H1 (cell line): ENCODE results near the gene AFF1. TPM values are rescaled to one million over a fixed set of nuclear protein-coding genes. Genes with fewer than 3 reads are reported as not detected.

ENCODE experiments used
- CTCF ChIA-PET: fragments of 300-600 bp; sonication (Branson Sonifier 250); formaldehyde crosslinking; loops from one replicate; lab custom pipeline; 2021; ENCODE audit not compliant: partially characterized antibody; lab: Charles Lee
- POLR2A ChIA-PET: fragments of 300-600 bp; sonication (Branson Sonifier 250); formaldehyde crosslinking; loops from one replicate; lab custom pipeline; 2021; ENCODE audit warnings: inconsistent platforms; ENCODE audit not compliant: partially characterized antibody; lab: Charles Lee
- DNase-seq, 2 experiments: peaks; one replicate each; pipeline versions ENCODE4 v3.0.0 to v3.0.0-alpha.2; 2010 to 2022; ENCODE audit warnings: low spot score in 2 of 2, low read depth in 1 of 2, mixed read lengths in 1 of 2
- FAIRE-seq: peaks from 2 replicates; lab custom pipeline; 2011; peaks lifted over from hg19 to GRCh38; lab: Jason Lieb, UNC
- H2AFZ ChIP-seq: 2 replicates; pipeline ENCODE4 v1.8.1; 2012; ENCODE audit warnings: low read length, inconsistent platforms
- H2AK5ac ChIP-seq: 2 replicates; pipeline ENCODE4 v1.6.1; 2013; ENCODE audit warnings: low read depth, low read length
- H2BK120ac ChIP-seq: replicated peaks from 2 replicates; pipeline ENCODE3; 2013; ENCODE audit warnings: low read depth, low read length, inconsistent platforms
- H2BK12ac ChIP-seq: 2 replicates; pipeline ENCODE4 v1.6.1; 2013; ENCODE audit warnings: low read depth, low read length
- H2BK15ac ChIP-seq: 2 replicates; pipeline ENCODE4 v1.6.1; 2013; ENCODE audit warnings: low read length
- H2BK20ac ChIP-seq: 2 replicates; pipeline ENCODE4 v1.6.1; 2013; ENCODE audit warnings: low read length
- H2BK5ac ChIP-seq: 2 replicates; pipeline ENCODE4 v1.6.1; 2013; ENCODE audit warnings: low read depth, low read length
- H3K14ac ChIP-seq: 2 replicates; pipeline ENCODE4 v1.6.1; 2013; ENCODE audit warnings: inconsistent platforms; ENCODE audit not compliant: insufficient read length
- H3K18ac ChIP-seq: 2 replicates; pipeline ENCODE4 v1.6.1; 2013; ENCODE audit warnings: low read length; ENCODE audit errors: extremely low read depth
- H3K23ac ChIP-seq: 2 replicates; pipeline ENCODE4 v1.6.1; 2013; ENCODE audit warnings: inconsistent platforms; ENCODE audit not compliant: insufficient read length
- H3K23me2 ChIP-seq: 2 replicates; pipeline ENCODE4 v1.6.1; 2013; ENCODE audit warnings: low read depth, low read length
- H3K27ac ChIP-seq: 2 replicates; pipeline ENCODE4 v1.6.1; 2011; ENCODE audit warnings: low read depth, low read length, inconsistent platforms
- H3K27me3 ChIP-seq, 4 experiments: replicated peaks in 1 of 4; 1 replicate in 1 of 4; 2 replicates in 3 of 4; pipeline versions ENCODE4 v1.6.1 to v1.8.1; 2011 to 2013; ENCODE audit warnings: low read length in 3 of 4, mild to moderate bottlenecking in 3 of 4, inconsistent platforms in 2 of 4, mixed read lengths in 2 of 4, moderate library complexity in 1 of 4; ENCODE audit not compliant: control insufficient read depth in 3 of 4, insufficient read depth in 3 of 4; ENCODE audit errors: extremely low read depth in 1 of 4
- H3K36me3 ChIP-seq, 4 experiments: 2 replicates each; pipeline versions ENCODE4 v1.6.1 to v1.8.1; 2011 to 2013; ENCODE audit warnings: mild to moderate bottlenecking in 4 of 4, low read length in 3 of 4, moderate library complexity in 2 of 4, control low read depth in 1 of 4, inconsistent platforms in 1 of 4; ENCODE audit not compliant: insufficient read depth in 4 of 4, control insufficient read depth in 2 of 4
- H3K4ac ChIP-seq: replicated peaks from 2 replicates; pipeline ENCODE3; 2013; ENCODE audit warnings: low read length, low read depth, mixed read lengths, inconsistent platforms; ENCODE audit not compliant: insufficient read length
- H3K4me1 ChIP-seq, 4 experiments: replicated peaks in 1 of 4; 1 replicate in 1 of 4; 2 replicates in 3 of 4; pipeline versions ENCODE4 v1.6.1 to v1.8.1; 2011 to 2013; ENCODE audit warnings: low read length in 3 of 4, inconsistent platforms in 2 of 4, mixed read lengths in 1 of 4; ENCODE audit not compliant: insufficient read depth in 4 of 4, control insufficient read depth in 3 of 4
- H3K4me2 ChIP-seq, 2 experiments: 2 replicates each; pipeline versions ENCODE4 v1.6.1 to v1.8.1; 2011 to 2013; ENCODE audit warnings: low read depth in 2 of 2, low read length in 2 of 2, control low read depth in 1 of 2, inconsistent platforms in 1 of 2, mild to moderate bottlenecking in 1 of 2; ENCODE audit not compliant: insufficient read depth in 1 of 2
- H3K4me3 ChIP-seq, 4 experiments: fragments of 200-600, 300-600 bp in 1 of 4; sonication (generic), shearing (Covaris generic), sonication (Bioruptor Twin) in 1 of 4; 2 replicates each; pipeline versions ENCODE4 v1.5.1 to v1.8.1; 2011 to 2016; ENCODE audit warnings: low read length in 4 of 4, low read depth in 3 of 4, control low read depth in 2 of 4, inconsistent platforms in 2 of 4, mild to moderate bottlenecking in 2 of 4, mixed read lengths in 1 of 4, moderate library complexity in 1 of 4; ENCODE audit not compliant: insufficient read depth in 2 of 4; ENCODE audit errors: extremely low read depth in 1 of 4
- H3K56ac ChIP-seq: replicated peaks from 2 replicates; pipeline ENCODE3; 2013; ENCODE audit warnings: low read depth, mild to moderate bottlenecking, mixed read lengths, low read length, inconsistent platforms; ENCODE audit not compliant: insufficient read length
- H3K79me1 ChIP-seq: 2 replicates; pipeline ENCODE4 v1.6.1; 2013; ENCODE audit warnings: low read depth, low read length, control low read depth
- H3K79me2 ChIP-seq, 2 experiments: 2 replicates each; pipeline versions ENCODE4 v1.6.1 to v1.8.1; 2012 to 2013; ENCODE audit warnings: low read length in 2 of 2, mild to moderate bottlenecking in 2 of 2, inconsistent platforms in 1 of 2; ENCODE audit not compliant: insufficient read depth in 2 of 2, control insufficient read depth in 1 of 2
- H3K9ac ChIP-seq, 4 experiments: replicated peaks in 1 of 4; 1 replicate in 1 of 4; 2 replicates in 3 of 4; pipeline versions ENCODE4 v1.6.1 to v1.8.1; 2011 to 2013; ENCODE audit warnings: low read depth in 3 of 4, low read length in 3 of 4, control low read depth in 2 of 4, mild to moderate bottlenecking in 2 of 4, moderate library complexity in 2 of 4, inconsistent platforms in 1 of 4; ENCODE audit errors: extremely low read depth in 1 of 4
- H3K9me3 ChIP-seq, 2 experiments: 2 replicates each; pipeline versions ENCODE4 v1.6.1 to v1.8.1; 2012 to 2013; ENCODE audit warnings: mild to moderate bottlenecking in 2 of 2, moderate library complexity in 2 of 2, control low read depth in 1 of 2, inconsistent platforms in 1 of 2, low read depth in 1 of 2, low read length in 1 of 2, mixed read lengths in 1 of 2; ENCODE audit not compliant: insufficient read depth in 2 of 2
- H4K20me1 ChIP-seq, 2 experiments: replicated peaks in 1 of 2; 2 replicates each; pipeline versions ENCODE3 to v1.8.1; 2011 to 2013; ENCODE audit warnings: inconsistent platforms in 2 of 2, low read length in 2 of 2, mild to moderate bottlenecking in 1 of 2; ENCODE audit not compliant: insufficient read depth in 2 of 2, control insufficient read depth in 1 of 2
- H4K5ac ChIP-seq: 2 replicates; pipeline ENCODE4 v1.6.1; 2013; ENCODE audit warnings: low read length, low read depth, mixed read lengths, inconsistent platforms; ENCODE audit not compliant: insufficient read length
- H4K8ac ChIP-seq: 2 replicates; pipeline ENCODE4 v1.8.0; 2013; ENCODE audit warnings: mild to moderate bottlenecking, moderate library complexity, low read length, inconsistent platforms; ENCODE audit not compliant: insufficient read depth; ENCODE audit errors: extremely low read depth
- H4K91ac ChIP-seq: replicated peaks from 2 replicates; pipeline ENCODE3; 2013; ENCODE audit warnings: low read length, mixed read lengths, inconsistent platforms; ENCODE audit not compliant: insufficient read length
- PHF8 ChIP-seq: fragments of 200-600 bp; sonication (generic); conservative IDR thresholded peaks from 2 replicates; pipeline ENCODE4 v1.7.1; 2012; ENCODE audit warnings: low read depth, mild to moderate bottlenecking, inconsistent platforms, low read length, moderate library complexity
- RAD21 ChIP-seq, 2 experiments: IDR thresholded peaks in 1 of 2; conservative IDR thresholded peaks in 1 of 2; 2 replicates each; pipeline ENCODE4 v1.6.1; 2011; ENCODE audit warnings: low read depth in 2 of 2, low read length in 2 of 2, improper control_type of control experiment in 1 of 2, inconsistent platforms in 1 of 2, mild to moderate bottlenecking in 1 of 2, moderate library complexity in 1 of 2
- SAP30 ChIP-seq: fragments of 300-600 bp; sonication (generic); IDR thresholded peaks from 2 replicates; pipeline ENCODE4 v1.7.1; 2012; ENCODE audit warnings: low read length, moderate library complexity, mild to moderate bottlenecking, inconsistent platforms; ENCODE audit not compliant: insufficient read depth, insufficient replicate concordance
- TCF12 ChIP-seq: IDR thresholded peaks from 2 replicates; pipeline ENCODE4 v1.6.1; 2011; ENCODE audit warnings: low read depth, mild to moderate bottlenecking, low read length
- WGBS, 2 experiments: shearing (Covaris generic) in 1 of 2; methylation state at CpG; one replicate each; pipeline versions ENCODE4 v1.1.6 to v1.1.7; 2013 to 2015; ENCODE audit warnings: low lambda C conversion rate in 2 of 2, mixed read lengths in 2 of 2, inconsistent platforms in 1 of 2, low coverage in 1 of 2, missing lambda C conversion rate in 1 of 2; ENCODE audit not compliant: insufficient replicate concordance in 2 of 2, insufficient coverage in 1 of 2, insufficient read length in 1 of 2; ENCODE audit errors: extremely low coverage in 1 of 2, missing lambda C conversion rate in 1 of 2; 5-methylcytosine and 5-hydroxymethylcytosine counted together
- polyA plus RNA-seq, 7 experiments: library from polyadenylated mRNA; depleted of rRNA in 3 of 7; stranded (reverse) in 5 of 7; unstranded in 2 of 7; fragments of >200 nt in 5 of 7; fragments of 200-250 nt in 2 of 7; gene quantifications; 1 replicate in 5 of 7; 2 replicates in 1 of 7; 4 replicates in 1 of 7; pipeline versions ENCODE4 v1.2.1 to v1.2.3, GENCODE V29; 2011 to 2013; ENCODE audit warnings: missing spikeins in 2 of 7, mixed read lengths in 2 of 7
- total RNA-seq: library from RNA; stranded (reverse); fragmentation: NEBNext Ultra II Directional; extraction: Animal tissue kit (Norgen Biotek cat#: 25700); gene quantifications from 2 replicates; pipeline ENCODE4 v1.2.1, GENCODE V29; 2021

Gene AFF1
- total and polyA plus RNA-seq, 2 of the 8 experiments (the other 6 are each of a cell fraction or from before 2014, with no cell fraction given) = 14.8 to 85.5 TPM

DNA sequence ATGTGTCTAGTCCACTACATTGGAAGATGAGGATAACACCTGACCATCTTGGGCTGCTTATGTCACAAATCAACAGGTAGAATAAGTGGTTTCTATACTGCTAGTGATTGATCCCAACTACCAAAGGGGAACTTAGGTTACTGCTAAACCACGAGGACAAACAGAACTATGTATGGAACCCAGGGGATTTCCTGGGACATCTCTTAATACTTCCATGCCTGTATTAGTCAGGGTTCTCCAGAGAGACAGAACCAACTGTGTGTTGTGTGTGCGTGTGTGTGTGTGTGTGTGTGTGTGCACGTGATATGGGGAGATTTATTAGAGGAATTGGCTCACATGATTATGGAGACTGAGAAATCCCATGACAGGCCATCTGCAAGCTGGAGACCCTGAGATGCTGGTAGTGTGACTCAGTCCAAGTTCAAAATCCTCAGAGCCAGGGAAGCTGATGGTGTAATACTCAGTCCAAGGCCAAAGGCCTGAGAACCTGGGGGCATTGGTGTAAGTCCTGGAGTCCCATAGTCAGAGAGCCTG, 16.2 kb upstream of the AFF1 start:
- DNase-seq (no peak), FAIRE-seq (no peak)
- CTCF ChIA-PET = interaction anchor here (1.4 to 1.7 kb wide), 3 partner anchors 76 to 232 kb away, joined by 3 to 4 read pairs (median 4); no protein-coding TSS in a partner anchor
- H2BK15ac ChIP-seq = no peak overlapping the region
- H3K23me2 ChIP-seq = no peaks in the 10 kb centered on the region
- no peak overlapping the region for H2AFZ ChIP-seq
- TF ChIP-seq RAD21 (IDR thresholded peaks at IDR 0.05 in 1 of 2, conservative IDR thresholded peaks at IDR 0.05 in 1 of 2; ENCODE audit: low read depth in 2 of 2, low read length in 2 of 2) (no peak), PHF8 (no peak), TCF12 (no peak), SAP30 (no peak)
- TF ChIP-seq, all 59 proteins: peak for 0
- no peak overlapping the region for H3K18ac ChIP-seq
- H3K4me3 ChIP-seq = no peak overlapping the region
- H3K4me2 ChIP-seq = no peak overlapping the region
- H2BK12ac ChIP-seq = no peak overlapping the region
- H2BK5ac ChIP-seq = no peak overlapping the region
- H3K27ac ChIP-seq = no peak overlapping the region
- no peak overlapping the region for H3K56ac ChIP-seq
- no peak overlapping the region for H3K14ac ChIP-seq
- H2AK5ac ChIP-seq = no peak overlapping the region
- POLR2A ChIA-PET = no interaction called here
- H4K20me1 ChIP-seq = no peaks in the 10 kb centered on the region
- no peak overlapping the region for H3K9ac ChIP-seq
- H3K27me3 ChIP-seq = no peaks in the 10 kb centered on the region
- no peaks in the 10 kb centered on the region for H3K36me3 ChIP-seq
- no peak overlapping the region for H4K5ac ChIP-seq
- H3K9me3 ChIP-seq = no peaks in the 10 kb centered on the region
- H3K4me1 ChIP-seq = no peaks in the 10 kb centered on the region
- H4K91ac ChIP-seq = no peak overlapping the region
- no peaks in the 10 kb centered on the region for H3K79me1 ChIP-seq
- no peak overlapping the region for H4K8ac ChIP-seq
- H3K79me2 ChIP-seq = no peaks in the 10 kb centered on the region
- 79% methylated on average over 3 of the region's 3 CpGs; no CpG with 5 or more reads in 1 of the 2 experiments for WGBS, 2 experiments
- no peak overlapping the region for H2BK120ac ChIP-seq
- no peak overlapping the region for H2BK20ac ChIP-seq
- no peak overlapping the region for H3K4ac ChIP-seq
- no peak overlapping the region for H3K23ac ChIP-seq
